K562 (cell line): ENCODE measurements around the gene OPRL1. TPM values are rescaled to one million over a fixed set of nuclear protein-coding genes. Genes with fewer than 3 reads are reported as not detected.

ENCODE experiments used
- BCOR ChIP-seq: fragments of 450-650 bp; IDR thresholded peaks from 2 replicates; pipeline ENCODE4 v1.6.1; 2016
- ETV6 ChIP-seq, 3 experiments: fragments of 150-350 bp in 1 of 3; sonication (generic) in 1 of 3; formaldehyde crosslinking in 1 of 3; IDR thresholded peaks; 2 replicates each; pipeline versions ENCODE4 v1.6.1 to v1.8.0; 2014 to 2022; ENCODE audit warnings: borderline replicate concordance in 2 of 3, low read depth in 2 of 3, antibody characterized with exemption in 1 of 3, low read length in 1 of 3, mild to moderate bottlenecking in 1 of 3, missing genetic modification reagents in 1 of 3
- RB1 ChIP-seq: fragments of 450-650 bp; IDR thresholded peaks from 2 replicates; pipeline ENCODE4 v1.6.1; 2017; ENCODE audit warnings: low read depth, mild to moderate bottlenecking
- TCF7 ChIP-seq: sonication (generic); IDR thresholded peaks from 2 replicates; pipeline ENCODE4 v1.6.1; 2016; ENCODE audit warnings: antibody characterized with exemption, borderline replicate concordance
- polyA plus RNA-seq, 8 experiments: library from polyadenylated mRNA; depleted of rRNA in 4 of 8; stranded (reverse) in 5 of 8; unstranded in 3 of 8; fragments of >200 nt; fragmentation: Nextera tagmentation in 2 of 8; fragmentation: Illumina TruSeq in 1 of 8; extraction: Ambion mirVana in 2 of 8; extraction: Trizol in 1 of 8; gene quantifications; 2 replicates each; pipeline versions ENCODE4 v1.2.1 to v1.2.3, GENCODE V29; 2011 to 2014; ENCODE audit warnings: inconsistent platforms in 1 of 8, missing spikeins in 1 of 8
- total RNA-seq, 7 experiments: library from RNA; depleted of rRNA in 6 of 7; stranded (reverse); fragments of >200 nt in 6 of 7; fragmentation: Illumina TruSeq in 2 of 7; extraction: Trizol in 2 of 7; gene quantifications; 2 replicates each; pipeline versions ENCODE4 v1.2.1 to v1.2.3, GENCODE V29; 2011 to 2021; ENCODE audit warnings: low replicate concordance in 1 of 7
- TF ChIP-seq, protein P1 (sequence below): IDR thresholded peaks from 2 replicates; pipeline ENCODE4 v1.6.1; 2012; ENCODE audit warnings: low read depth, low read length, improper control_type of control experiment, borderline replicate concordance
- TF ChIP-seq, protein P2 (sequence below): fragments of 150-350 bp; IDR thresholded peaks from 2 replicates; pipeline ENCODE4 v1.6.1; 2014; ENCODE audit warnings: low read depth, mild to moderate bottlenecking, low read length, borderline replicate concordance
- TF ChIP-seq, protein P3 (sequence below): sonication (generic); formaldehyde crosslinking; IDR thresholded peaks from 2 replicates; pipeline ENCODE4 v1.8.0; 2022; ENCODE audit warnings: mild to moderate bottlenecking, low read depth, missing genetic modification reagents
- TF ChIP-seq, protein P4 (sequence below): fragments of 450-650 bp; IDR thresholded peaks from 2 replicates; pipeline ENCODE4 v1.7.0; 2016; ENCODE audit warnings: borderline replicate concordance

OPRL1 gene
- total and polyA plus RNA-seq, 9 of the 15 experiments (the other 6 are each of a cell fraction or from before 2014, with no cell fraction given): 0.06 to 0.33 (median 0.11) TPM; not detected in 2

DNA sequence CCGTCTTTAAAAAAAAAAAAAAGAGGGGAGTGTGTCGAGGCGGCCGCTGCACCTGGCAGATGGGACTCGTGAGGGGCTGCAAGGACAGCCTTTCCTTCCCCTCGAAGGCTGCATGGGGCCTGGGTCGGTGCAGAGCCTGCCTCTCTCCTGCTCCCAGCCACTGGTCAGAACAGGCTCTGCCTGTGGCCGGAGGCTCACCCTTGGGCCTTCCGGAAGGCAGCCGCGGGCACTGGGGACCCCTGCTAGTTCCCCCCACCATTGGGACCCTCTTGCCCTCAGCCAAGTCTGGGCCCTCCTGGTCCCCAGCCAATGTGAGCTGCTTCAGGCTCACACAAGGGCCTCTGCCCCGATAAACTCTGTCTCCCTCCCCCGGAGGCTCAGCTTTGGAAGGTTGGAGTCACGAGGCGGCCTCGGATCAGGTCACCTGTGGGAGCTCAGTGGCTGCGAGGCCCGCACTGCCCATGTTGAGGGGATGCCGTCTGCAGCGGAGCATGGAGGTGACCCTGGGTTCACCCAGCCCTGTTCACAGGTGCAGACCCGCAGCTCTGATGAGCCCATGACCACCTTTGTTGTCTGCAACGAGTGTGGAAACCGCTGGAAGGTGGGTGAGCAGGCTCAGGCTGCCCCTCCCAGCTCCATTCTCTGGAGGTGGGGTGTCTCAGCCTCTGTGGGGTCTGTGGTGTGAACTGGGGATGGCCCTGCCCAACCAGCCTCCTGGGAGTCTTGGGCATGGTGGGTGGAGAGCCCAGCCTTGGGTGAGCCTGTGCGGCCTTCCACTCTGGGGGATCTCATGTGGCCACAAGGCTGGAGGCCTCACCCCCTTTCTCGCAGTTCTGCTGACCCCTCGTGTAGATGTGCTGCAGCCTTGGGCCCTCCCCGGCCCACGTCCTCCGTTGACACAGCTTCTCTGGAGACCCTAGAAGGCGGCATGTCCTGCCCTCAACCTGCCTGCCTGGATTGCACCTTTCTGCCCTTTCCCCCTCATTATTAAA lies 8.2 kb upstream of the OPRL1 start (continued):
- TF ChIP-seq, protein P1, sequence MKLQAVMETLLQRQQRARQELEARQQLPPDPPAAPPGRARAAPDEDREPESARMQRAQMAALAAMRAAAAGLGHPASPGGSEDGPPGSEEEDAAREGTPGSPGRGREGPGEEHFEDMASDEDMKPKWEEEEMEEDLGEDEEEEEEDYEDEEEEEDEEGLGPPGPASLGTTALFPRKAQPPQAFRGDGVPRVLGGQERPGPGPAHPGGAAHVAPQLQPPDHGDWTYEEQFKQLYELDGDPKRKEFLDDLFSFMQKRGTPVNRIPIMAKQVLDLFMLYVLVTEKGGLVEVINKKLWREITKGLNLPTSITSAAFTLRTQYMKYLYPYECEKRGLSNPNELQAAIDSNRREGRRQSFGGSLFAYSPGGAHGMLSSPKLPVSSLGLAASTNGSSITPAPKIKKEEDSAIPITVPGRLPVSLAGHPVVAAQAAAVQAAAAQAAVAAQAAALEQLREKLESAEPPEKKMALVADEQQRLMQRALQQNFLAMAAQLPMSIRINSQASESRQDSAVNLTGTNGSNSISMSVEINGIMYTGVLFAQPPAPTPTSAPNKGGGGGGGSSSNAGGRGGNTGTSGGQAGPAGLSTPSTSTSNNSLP: no peak
- TF ChIP-seq RB1: no peak
- no peak for TF ChIP-seq TCF7
- TF ChIP-seq, protein P2, sequence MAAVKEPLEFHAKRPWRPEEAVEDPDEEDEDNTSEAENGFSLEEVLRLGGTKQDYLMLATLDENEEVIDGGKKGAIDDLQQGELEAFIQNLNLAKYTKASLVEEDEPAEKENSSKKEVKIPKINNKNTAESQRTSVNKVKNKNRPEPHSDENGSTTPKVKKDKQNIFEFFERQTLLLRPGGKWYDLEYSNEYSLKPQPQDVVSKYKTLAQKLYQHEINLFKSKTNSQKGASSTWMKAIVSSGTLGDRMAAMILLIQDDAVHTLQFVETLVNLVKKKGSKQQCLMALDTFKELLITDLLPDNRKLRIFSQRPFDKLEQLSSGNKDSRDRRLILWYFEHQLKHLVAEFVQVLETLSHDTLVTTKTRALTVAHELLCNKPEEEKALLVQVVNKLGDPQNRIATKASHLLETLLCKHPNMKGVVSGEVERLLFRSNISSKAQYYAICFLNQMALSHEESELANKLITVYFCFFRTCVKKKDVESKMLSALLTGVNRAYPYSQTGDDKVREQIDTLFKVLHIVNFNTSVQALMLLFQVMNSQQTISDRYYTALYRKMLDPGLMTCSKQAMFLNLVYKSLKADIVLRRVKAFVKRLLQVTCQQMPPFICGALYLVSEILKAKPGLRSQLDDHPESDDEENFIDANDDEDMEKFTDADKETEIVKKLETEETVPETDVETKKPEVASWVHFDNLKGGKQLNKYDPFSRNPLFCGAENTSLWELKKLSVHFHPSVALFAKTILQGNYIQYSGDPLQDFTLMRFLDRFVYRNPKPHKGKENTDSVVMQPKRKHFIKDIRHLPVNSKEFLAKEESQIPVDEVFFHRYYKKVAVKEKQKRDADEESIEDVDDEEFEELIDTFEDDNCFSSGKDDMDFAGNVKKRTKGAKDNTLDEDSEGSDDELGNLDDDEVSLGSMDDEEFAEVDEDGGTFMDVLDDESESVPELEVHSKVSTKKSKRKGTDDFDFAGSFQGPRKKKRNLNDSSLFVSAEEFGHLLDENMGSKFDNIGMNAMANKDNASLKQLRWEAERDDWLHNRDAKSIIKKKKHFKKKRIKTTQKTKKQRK: no peak
- no peak for TF ChIP-seq ETV6 (IDR thresholded peaks at IDR 0.05; ENCODE audit: borderline replicate concordance in 1 of 2, low read depth in 2 of 2, low read length in 1 of 2)
- TF ChIP-seq ETV6 (CRISPR knock-in tag; IDR thresholded peaks at IDR 0.05; ENCODE audit: borderline replicate concordance): no peak
- TF ChIP-seq, protein P3, sequence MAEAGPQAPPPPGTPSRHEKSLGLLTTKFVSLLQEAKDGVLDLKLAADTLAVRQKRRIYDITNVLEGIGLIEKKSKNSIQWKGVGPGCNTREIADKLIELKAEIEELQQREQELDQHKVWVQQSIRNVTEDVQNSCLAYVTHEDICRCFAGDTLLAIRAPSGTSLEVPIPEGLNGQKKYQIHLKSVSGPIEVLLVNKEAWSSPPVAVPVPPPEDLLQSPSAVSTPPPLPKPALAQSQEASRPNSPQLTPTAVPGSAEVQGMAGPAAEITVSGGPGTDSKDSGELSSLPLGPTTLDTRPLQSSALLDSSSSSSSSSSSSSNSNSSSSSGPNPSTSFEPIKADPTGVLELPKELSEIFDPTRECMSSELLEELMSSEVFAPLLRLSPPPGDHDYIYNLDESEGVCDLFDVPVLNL (CRISPR knock-in tag): no peak
- TF ChIP-seq, protein P4, sequence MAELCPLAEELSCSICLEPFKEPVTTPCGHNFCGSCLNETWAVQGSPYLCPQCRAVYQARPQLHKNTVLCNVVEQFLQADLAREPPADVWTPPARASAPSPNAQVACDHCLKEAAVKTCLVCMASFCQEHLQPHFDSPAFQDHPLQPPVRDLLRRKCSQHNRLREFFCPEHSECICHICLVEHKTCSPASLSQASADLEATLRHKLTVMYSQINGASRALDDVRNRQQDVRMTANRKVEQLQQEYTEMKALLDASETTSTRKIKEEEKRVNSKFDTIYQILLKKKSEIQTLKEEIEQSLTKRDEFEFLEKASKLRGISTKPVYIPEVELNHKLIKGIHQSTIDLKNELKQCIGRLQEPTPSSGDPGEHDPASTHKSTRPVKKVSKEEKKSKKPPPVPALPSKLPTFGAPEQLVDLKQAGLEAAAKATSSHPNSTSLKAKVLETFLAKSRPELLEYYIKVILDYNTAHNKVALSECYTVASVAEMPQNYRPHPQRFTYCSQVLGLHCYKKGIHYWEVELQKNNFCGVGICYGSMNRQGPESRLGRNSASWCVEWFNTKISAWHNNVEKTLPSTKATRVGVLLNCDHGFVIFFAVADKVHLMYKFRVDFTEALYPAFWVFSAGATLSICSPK: no peak
- no peak for TF ChIP-seq BCOR
- TF ChIP-seq, all 486 proteins: peak for 3
